GM18520 (cell line): ENCODE data around the gene ZNF697.
"Not testable (repeated sequence)": the region's sequence is repeated elsewhere in the genome, so short reads cannot be mapped to it uniquely, and the experiment has no call there.

Source experiments
- ATAC-seq: cut with Tn5 transposase; IDR thresholded peaks from one replicate; pipeline ENCODE4 v1.9.1; 2021; ENCODE audit not compliant: unreplicated experiment

Gene ZNF697

DNA sequence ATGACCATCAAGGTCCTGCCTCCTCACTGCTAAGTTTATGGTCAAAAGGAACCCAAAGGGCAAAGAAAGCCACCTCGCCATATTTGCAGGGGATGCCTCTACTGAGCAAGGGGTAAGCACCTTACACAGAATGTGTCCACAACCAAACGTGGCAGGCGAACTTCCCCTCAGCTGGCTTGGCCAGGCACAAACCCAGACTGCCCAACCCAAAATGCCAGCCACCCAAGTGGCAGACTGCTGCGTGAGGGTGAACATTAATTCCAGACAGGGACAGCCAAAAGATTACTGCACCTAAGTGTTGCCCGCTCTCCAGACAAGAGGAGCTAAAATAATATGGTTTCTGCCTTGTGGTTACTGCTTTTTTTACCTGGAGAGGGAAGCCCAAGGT, 16.0 kb downstream of the ZNF697 start:
- ATAC-seq: no peak

DNA sequence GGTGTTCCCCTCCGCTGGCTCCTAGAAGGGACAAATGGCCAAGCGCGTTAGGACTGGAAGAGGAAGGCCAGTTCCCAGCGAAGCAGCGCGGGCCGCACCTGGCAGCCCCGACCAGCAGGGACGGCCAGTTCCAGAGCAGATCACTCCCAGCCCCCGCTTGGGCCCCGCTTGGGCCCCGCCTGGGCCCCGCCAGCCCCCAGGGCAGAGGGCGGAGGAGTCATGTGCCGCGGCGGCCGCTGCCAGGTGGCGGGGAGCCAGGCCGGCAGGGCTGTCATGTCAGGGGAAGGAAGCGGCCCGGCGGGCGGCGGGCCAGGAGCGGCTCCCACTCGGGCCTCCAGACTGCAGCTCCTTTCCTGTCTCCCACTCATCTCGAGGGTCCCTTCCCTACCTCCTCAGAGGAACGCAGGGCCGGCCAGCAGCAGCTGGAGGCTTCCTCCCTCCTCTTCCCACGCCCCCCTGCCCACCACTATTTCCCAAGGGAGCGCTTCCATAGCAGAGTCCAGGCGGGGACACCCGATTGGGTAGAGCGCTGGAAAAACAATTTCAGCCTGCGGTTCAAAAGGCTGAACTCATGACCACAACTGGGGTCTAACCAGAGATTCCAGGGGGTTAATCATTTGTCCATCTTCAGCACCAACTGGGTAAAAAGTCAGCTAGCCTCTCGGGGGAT, 16.5 kb downstream of the ZNF697 start:
- ATAC-seq: no peak

DNA sequence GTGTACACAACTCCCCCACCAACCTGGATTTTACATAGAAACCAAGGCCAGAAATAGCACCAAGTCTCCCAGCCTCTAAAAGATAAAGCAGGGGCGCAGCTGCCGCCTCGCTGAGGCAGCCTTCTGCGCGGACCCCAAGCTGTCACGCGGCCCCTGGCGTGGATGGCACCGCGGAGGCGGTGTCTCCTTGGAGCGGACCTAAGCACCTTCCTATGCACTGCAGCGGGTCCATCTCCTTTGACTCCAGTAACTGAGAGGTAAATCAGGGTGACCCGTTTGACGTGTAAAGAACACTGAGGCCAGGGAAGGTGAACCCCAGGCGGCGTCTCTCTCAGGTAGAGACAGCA, 17.0 kb downstream of the ZNF697 start:
- ATAC-seq: no peak

DNA sequence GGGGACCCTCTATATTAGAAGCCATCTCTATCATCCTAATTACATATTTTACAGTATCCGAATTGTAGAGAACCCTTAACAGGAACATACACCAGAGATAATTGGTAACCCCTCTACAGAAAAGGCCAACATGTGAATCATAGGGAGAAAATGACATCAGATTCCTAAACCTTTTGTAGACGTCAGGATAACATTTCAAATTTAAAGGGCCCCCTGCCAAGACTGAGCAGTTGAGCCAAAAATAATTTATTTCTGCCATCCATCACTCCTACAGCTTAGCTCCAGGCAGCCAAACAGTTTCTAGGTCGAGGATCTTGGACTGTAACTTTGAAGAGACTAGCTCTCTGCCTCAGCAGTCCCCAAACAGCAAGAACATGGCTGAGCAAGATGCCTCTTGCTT, 21.2 kb downstream of the ZNF697 start:
- ATAC-seq: no peak

DNA sequence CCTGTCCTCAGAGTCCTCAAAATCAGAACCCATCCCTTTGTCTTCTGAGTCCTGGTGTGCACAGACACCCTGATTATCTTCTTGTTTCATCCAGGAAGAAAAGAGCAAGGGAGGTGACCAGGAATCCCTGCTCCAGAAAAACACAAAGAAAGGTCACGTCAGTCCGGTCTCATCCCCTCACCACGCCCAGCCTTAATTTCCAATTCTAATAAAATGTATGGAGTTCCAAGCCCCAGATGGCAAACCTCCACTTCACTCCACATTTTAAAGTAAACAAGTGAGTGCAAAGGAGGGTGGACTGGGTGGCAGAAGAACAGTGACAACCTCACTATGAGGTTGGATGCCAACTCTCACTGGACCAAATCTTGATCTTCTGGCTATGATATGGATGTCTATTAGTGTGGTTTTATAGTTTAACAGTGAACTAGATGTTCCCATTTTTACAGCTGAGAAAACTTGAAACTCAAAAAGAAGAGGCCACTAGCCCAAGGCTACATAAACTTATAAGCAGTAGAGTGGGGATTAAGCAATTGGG, 22.0 kb downstream of the ZNF697 start:
- ATAC-seq: no peak

DNA sequence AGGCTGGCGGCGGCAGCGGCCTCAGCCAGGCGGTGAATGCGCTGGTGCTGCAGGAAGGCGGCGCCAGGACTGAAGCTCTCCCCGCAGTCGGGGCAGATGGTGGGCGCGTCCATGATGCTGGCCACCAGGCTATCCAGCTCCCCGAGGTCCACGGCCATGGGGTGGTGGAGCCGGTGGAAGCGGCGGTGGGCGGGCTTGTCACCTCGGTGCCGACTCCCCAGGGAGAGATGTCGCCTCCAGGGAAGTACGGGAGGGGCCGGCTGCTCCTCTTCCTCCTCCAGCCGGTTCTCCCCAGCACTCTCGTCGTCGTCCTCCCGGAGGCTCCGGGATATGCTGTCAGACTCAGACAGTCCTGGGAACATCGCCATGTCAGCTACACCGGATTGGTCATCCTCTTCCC, 24.4 kb downstream of the ZNF697 start:
- ATAC-seq: no peak

DNA sequence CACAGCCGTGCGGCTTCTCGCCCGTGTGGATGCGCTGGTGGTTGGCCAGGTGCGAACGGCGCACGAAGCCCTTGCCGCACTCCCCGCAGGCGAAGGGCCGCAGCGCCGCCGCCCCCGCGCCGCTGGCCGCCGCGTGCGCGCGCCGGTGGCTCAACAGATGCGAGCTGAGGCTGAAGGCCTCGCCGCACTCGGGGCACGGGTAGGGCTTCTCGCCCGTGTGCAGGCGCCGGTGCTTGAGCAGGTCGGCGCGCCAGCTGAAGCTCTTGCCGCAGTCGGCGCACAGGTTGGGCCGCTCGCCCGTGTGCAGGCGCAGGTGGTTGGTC, 24.9 kb downstream of the ZNF697 start:
- ATAC-seq: no peak

DNA sequence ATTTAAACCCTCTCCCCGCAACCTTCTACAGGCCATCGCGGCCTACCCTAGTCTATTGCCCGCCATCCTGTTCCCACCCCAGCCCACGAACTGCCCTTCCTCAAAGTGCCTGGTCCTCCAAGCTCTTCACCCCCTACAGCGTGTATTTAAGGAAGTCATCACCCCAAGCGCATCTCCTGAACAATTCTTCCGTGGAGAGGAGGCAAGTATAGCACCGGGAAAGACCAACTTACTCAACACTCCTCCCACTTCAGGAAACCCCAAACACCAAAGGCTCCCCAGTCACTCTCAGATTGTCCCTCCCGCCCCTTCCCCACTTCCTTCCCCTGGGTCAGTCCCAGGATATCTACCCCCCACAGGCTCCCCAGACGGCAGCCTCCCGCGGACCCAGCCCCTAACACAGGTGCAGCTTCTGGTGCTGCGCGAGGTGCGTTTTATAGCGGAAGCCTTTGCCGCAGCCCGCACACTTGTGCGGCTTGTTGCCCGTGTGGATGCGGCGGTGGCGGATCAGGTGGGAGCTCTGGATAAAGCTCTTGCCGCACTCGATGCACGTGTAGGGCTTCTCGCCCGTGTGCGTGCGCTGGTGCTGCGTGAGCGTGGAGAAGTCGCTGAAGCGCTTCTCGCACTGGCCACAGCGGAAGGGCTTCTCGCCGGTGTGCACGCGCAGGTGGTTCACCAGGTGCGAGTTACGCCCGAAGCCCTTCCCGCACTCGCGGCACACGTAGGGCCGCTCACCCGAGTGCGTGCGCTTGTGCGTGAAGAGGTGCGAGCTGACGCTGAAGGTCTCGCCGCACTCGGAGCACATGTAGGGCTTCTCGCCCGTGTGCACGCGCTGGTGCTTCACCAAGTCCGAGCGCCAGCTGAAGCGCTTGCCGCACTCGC, 25.5 kb downstream of the ZNF697 start:
- no peak for ATAC-seq

DNA sequence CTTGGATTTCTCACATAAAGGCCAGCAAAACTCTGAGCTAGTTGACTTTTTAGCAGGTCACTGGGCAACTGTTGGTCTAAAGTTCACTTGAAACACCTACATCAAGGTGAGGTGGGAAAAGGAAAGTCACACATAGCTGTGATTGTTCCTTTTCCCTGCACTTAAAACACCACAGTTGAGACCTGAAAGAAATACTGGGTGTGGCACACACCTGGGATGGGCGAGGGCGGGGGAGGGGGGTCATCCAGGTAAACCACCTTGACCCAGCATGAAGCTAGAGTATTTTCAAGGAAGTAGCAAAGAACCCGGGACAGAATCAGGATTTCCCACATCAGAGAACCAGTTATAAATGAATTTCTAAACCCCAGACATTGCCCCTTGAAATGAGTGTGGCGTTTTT, 26.4 kb downstream of the ZNF697 start:
- ATAC-seq: no peak

DNA sequence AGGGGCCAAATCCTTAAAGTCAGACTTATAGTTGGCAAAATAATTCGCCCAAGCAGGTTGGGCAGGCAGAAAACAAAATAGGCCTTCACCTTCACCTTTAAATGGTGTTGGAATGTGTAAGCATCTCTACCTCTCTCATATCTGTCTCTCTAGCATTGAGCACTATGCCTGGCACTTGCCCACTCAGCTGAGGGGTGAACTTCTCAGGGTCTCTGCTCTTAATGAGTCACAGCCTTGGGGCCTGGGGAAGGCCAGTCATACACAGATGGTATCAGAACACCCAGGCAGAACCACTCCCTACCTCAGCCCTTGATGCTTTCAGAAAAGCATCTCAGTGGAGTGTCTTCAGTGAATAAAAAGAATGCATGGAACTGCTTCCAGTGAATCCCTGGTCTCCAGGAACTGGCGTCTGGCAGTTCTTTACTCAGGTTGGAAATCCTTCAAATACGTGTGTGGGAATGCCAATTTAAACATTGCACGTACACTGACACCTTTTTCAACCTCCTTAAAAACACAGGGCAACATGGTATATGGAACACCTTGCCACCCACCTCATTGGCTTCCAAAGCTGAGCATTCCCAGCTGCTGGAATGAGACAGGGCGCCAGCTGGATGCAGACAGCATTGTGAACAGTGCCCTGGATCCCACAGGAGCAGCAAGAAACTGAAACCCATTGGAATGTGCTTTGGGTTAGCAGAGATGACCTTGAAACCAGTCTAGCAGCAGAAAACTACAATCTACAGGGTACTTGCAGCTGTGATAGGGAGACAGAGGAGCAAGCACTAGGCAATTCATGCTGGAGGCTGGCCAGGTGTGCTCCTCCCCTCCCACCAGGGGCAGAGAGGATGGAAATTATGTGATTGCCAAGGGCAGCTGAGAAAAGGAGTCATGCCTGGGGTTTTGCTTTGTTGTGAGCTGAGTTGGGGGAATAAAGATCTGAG, 30.0 kb downstream of the ZNF697 start:
- ATAC-seq: no peak

DNA sequence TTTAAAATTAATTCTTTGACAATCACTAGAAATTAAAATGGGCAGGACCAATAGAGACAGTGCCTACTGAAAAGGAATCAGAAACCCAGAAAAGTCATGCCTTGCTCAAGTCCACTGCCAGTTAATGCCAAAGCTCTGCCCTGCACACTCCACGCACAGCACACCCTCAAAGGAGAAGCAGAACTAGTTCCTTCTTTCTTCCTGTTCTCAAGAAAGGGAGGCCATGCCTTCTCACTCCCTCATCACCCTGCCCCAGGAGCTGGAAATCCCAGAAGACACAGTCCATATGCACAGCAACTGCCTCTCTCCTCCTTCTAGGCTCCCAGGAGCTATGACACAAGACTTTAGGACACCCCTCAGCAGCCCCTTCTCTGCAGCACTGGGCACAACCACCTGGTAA, 31.3 kb downstream of the ZNF697 start:
- not testable (repeated sequence) for ATAC-seq

DNA sequence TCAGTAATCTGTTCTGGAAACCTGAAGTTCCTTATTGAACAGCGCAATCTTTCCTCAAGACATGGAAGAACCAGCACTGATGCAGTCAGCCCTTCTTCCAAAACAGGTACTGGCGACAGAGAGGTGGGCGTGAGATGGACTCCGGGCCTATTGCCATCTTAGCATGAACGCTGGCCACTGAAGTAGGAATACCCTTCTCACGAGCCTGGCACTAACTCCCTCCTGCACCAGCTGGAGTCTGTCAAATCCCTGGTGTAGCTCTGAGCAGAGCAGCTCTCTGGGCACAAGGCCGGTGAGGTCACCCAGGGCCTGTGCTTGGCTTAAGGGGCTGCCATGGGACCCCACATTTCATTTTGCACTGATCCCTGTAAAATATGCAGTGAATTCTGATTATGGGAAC, 33.0 kb downstream of the ZNF697 start:
- not testable (repeated sequence) for ATAC-seq

DNA sequence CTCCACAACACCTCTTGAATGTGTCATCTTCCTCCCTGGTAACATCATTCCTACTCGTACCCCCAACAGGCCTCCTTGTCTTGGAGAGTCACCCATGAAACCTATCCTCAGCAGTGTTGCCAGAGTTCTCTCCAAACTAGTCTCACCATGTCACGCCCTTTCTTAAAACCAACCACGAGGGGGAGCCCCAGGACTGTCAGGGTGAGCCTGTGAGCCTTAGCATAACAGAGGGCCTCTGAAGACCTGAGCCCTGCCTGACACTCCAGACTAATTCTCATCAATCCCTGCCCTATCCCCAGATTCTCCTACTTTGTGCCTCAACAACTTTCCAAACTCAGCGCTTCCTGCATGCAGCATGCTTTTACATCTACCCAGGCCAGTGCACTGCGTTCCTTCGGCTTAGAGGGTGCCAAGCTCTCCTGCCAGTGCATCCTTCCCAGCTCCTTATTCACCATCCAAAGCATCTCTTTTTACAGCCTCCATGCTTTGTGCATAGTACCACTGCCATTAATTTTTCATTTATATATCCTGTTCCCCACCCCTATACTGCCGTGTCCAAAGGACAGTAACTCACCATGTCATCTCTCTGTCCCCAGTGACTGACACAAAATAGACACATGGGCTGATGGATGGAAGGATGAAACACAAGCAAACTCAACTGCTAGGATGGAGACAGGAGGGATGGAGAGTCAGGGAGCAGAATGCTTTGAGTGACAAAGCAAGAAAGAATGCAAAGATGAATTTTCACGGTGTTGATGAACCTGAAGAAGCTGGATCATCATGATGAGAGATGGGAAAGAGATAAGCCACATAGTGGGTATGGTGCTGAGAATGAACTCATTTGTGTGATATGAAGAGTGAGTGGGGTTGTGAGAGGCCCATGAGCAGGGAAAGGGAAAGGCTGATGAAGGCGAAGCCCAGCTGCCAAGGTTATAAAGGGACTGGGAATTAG, 34.0 kb downstream of the ZNF697 start:
- no peak for ATAC-seq

DNA sequence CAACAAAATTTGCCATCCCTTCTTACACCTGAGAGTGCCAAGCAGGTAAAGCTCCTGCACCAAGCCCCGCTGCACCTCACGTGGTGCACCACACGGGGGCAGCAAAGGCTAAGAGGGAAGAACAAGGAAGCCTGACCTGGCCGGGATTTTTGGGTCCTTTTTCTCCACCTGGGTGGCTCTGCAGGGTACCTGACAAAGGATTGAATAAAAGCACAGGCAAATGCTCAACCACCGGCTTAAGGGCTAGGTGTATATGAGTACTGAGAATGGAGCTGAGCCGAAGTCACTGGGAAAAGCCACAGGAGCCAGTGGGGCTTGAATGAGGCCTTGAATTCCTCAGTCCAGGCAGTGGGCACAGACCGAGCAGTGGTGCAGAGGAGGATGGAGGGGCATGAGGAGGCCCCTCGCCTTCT, 36.4 kb downstream of the ZNF697 start:
- ATAC-seq: no peak

DNA sequence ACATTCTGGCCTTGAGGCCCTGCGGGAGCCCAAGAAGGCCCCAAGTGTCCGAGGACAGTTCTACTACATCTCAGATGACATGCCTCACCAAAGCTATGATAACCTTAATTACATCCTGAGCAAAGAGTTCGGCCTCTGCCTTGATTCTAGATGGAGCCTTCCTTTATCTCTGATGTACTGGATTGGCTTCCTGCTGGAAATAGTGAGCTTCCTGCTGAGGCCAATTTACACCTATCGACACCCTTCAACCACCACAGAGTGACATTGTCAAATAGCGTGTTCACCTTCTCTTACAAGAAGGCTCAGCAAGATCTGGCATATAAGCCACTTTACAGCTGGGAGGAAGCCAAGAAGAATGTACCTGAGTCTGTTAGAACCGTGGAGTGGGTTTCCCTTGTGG, 39.2 kb downstream of the ZNF697 start:
- not testable (repeated sequence) for ATAC-seq

DNA sequence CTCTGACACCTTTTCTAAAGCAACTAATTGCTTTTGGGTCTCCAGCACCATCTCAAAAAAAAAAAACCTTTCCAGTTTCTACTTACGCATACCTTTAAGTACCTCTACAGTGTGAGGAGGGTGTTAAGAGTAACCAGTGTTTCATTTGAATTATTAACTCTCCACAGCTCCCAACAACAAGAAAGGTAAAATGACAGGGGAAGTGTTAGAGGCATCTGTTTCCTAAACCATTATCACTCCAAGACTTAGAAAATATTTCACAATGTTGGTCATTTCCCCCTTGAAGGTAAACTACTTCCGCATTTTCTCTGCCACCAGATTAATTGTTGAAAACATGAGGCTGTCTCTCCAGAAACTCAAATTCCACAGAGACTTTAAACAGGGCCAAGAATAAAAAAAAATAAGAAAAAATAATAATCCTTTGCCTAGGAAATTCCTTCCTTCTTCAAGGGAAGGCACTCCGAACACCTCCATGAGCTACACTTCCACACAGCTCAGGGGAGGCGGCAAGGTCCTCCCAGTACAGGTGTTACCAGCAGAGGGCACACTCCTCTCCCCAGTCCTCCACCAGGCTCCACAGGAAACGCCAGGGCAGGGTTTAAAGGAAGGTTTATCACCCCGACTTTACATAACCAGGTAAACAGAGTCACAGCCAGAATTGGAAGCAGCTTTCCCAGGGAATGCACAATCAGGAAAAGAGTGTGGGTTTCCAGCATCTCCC, 40.8 kb downstream of the ZNF697 start:
- not testable (repeated sequence) for ATAC-seq

DNA sequence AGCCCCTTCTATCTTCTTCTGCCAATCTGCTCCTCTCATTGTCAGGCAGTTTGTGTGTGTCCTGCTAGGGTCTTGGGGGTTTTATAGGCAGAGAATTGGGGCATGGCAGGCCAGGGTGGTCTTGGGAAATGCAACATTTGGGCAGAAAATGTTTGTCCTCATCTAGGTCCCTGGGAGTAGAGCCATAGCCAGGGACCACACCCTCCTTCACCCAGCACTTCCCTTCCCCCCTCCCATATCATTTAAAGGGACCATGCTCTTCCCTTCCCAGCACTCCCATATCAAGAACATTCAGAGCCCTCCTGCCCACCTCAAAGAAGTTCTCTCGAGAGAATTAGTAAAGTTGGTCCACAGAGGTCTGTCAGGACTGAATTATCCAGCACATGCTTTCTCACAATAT, 41.7 kb downstream of the ZNF697 start:
- no peak for ATAC-seq

DNA sequence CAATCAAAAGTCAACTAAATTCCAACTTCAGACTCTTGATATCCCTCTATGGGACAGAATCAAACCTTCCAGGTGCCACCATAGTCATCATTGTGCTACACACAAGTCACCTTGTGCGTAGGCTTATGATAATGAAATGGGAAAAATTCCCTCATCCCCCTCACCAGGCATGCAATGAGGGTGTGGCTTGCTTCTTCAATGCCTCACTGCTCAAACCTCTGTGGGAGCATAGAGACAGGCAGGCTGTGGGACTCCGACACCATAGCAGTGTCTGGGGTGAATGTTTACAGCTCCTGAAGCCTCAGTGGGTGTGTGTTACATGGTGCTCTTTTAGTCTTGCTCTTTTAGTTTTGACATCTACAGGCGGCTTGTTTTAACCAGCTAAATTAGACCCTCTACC, 42.4 kb downstream of the ZNF697 start:
- ATAC-seq: no peak

DNA sequence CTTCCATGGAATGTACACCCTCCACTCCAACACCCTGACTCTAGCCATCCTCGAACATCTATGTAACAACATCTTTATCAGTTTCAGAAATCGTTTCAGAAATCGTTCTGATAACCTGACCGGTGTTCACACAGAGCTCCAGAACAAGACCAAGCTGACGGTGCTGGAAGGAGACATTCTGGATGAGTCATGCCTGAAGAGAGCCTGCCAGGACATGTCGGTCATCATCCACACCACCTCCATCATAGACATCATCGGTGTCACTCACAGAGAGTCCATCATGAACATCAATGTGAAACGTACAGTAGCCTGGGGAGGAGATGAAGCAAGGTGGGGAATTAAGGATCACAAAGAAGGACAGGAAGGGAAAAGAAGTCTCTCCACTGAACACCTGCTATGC, 43.0 kb downstream of the ZNF697 start:
- not testable (repeated sequence) for ATAC-seq

DNA sequence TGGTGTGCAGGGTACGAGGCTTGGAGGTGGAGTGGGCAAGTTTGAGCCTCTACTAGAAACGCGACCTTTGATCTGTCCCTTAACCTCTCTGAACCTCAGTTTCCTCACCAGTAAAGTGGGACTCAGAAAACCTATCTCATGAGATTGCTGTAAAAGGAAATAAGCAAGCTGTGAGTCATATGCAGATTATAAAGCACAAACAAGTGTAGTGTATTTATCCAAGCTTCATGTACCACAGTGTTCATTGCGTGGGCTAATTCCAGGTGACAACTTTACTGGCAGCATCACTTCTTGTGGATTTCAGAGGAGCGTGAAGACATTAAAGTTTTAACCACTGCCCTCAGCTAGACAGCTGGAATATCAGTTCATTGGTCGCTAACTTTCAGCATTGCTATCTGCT, 44.4 kb downstream of the ZNF697 start:
- ATAC-seq: no peak
